GM18508 (cell line): ENCODE data around the gene FHIT.

Experiments used
- ATAC-seq: cut with Tn5 transposase; IDR thresholded peaks from one replicate; pipeline ENCODE4 v1.9.1; 2021; ENCODE audit warnings: moderate number of reproducible peaks; ENCODE audit not compliant: insufficient read depth, unreplicated experiment

Gene FHIT

DNA sequence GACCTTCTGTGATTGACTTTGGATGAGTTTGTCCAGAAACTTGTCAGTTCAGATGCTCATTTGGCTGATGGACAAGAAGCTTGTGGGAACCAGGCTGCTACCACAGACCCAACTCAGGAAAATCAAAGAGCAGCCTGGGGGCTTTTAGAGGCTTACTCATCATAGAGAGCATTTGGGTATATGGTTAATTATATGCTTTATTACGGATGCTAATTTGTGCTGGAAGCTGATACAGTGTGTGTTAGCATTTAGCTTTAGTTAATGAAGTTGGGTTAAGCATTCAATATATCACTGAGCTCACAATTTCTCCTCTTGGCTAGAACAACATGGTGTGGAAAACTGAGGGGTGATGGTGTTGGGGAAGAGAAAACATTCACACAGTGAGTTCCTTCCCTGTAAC is 1537.2 kb downstream of the FHIT start:
- ATAC-seq = no peak

DNA sequence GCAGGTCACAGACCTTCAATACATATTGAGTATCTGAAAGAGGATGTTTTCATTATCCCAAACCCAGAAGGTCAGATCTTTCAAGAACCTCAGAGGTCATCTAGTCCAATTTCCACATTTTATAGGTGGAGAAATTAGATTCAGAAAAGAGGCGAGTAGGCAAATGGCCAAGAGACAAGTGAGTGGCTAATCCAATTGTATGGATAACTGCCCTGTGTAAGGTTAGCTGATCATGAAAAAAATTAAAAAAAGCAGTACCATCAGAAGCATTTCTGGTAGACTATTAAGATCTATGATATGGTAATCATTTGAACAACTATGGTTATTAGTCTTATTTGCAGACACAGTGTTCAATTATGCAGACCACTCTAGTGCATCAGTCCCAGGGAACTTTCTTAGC is 1540.7 kb downstream of the FHIT start:
- no peak for ATAC-seq

DNA sequence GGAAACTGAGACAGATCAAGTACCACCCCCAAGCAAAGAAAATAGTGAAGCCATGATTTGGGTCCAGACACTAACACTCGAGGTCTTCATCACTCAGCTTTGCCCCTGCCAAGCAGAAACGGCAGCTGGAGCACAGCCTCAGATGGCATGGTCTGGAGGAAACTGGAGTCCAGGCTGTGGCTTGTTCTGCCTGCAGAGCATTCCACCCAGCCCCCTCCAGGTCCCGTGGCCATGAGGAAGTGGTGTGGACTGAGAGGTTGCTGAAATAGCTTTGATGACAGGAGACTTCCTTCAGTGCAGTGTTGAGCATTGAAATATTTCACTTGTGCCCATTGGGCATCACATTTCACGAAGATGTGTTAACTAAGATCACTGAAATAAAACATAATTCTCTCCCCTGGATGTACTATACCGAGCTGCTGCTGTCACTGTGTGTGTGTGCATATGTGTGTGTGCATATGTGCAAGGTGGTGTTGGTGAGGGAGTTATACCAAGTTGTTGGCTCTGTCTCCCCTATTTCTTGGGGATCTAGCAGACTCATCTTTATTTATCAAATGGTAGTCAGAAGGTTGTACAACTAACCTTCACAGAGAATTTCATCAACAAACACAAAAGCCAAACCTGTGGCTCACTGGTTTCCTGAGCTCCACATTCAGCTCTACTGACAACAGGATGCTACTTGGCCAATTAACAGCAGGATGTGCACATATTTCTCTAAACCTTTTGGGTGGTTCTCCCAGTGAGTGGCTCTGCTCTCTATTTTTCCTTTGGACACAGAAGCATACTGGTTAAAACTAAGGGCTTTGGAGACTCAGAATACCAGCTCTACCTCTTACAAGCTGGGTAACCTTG is 1541.3 kb downstream of the FHIT start:
- ATAC-seq = no peak

DNA sequence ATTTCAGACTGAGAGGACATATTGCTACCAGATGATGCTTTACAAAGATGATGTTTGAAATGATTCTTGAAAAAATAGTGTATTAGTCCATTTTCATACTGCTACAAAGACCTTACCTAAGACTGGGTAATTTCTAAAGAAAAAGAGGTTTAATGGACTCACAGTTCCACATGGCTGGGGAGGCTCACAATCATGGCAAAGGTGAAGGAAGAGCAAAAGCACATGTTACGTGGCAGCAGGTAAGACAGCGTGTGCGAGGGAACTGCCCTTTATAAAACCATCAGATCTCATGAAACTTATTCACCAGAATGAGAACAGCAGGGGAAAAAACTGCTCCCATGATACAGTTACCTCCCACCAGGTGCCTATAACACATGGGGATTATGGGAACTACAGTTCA is 1543.0 kb downstream of the FHIT start:
- no peak for ATAC-seq

GRCh38 chr3:59704292-59704691 is 1547.0 kb downstream of the FHIT start:
- ATAC-seq = no peak

DNA sequence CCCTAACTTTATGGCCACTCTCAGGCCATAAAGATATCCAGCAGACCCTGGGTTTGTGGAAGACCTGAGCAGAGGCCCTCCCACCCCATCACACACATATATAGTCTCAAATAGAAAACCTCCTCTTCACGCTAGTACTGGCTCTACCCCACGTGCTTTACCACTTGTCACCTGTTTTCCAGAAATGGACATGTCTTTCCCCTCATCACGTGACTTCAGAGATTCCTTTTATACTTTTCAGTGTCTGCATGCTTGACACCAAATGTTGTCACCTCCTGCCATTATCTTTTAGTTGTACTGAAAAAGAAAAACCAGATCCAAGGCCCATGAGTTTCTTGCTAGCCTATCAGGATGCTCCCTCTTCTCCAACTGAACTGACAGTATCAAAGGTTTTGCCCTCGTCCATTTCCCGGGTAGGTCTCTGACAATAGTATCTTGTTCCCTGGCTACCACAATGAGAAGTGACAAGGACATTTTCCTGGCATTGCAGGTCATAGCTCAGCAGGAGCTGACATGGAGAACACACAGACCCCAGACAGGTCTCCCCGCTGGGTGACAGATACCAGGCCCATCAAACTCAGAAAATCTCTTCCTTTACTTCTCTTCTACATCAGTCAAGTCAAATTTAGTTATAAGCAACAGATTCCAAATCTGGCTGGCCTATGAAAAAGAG is 1551.5 kb downstream of the FHIT start:
- no peak for ATAC-seq
